Left cardiac atrium (tissue), 4 donors: ENCODE measurements around the gene WDR18. TPM values are rescaled to one million over a fixed set of nuclear protein-coding genes. Genes with fewer than 3 reads are reported as not detected.
"Not testable (repeated sequence)": the region's sequence is repeated elsewhere in the genome, so short reads cannot be mapped to it uniquely, and the experiment has no call there.

Source experiments
- ATAC-seq, 2 donors: fragments of 200-7000 bp; cut with Tn5 transposase; one replicate each; pipeline ENCODE4 v1.9.1; 2020; ENCODE audit warnings: mild to moderate bottlenecking in 2 of 2, moderate library complexity in 2 of 2
- DNase-seq: peaks from one replicate; pipeline ENCODE4 v3.0.0-alpha.2; 2020
- intact Hi-C, 2 donors: fragments of 100-400 bp; cut with DNase I; formaldehyde crosslinking; loops; one replicate each; pipeline versions ENCODE4 v1.14.1 to v1.15.1; 2022 to 2023
- total RNA-seq, 2 donors: library from RNA; stranded (reverse); fragmentation: NEBNext Ultra II Directional; extraction: Animal tissue kit (Norgen Biotek cat#: 25700); gene quantifications; one replicate each; pipeline ENCODE4 v1.2.1, GENCODE V29; 2021
- donor health status: DM: no; HTN: yes; CAD: no.
- donor health status: DM: no; HTN: yes; CAD: no; lungs with severe emphysema.
- donor health status: DM: yes; HTN: yes; CAD: no.
- donor health status: Dilated cardiomyopathy.

WDR18 gene
- total RNA-seq, 2 donors from 2014 or later: 16.2 to 17.2 TPM

GRCh38 chr19:1014161-1015060, 30.3 kb downstream of the WDR18 start:
- ATAC-seq (no peak), DNase-seq (no peak)
- intact Hi-C loops: no loop called here

- intact Hi-C loops: no loop called here
- ATAC-seq (no peak), DNase-seq (no peak)
Measured at GRCh38 chr19:1015061-1015781, 31.1 kb downstream of the WDR18 start.

GRCh38 chr19:1015782-1016646, 31.9 kb downstream of the WDR18 start:
- intact Hi-C loops: no loop called here
- DNase-seq (no peak), ATAC-seq (no peak)

- no peak for DNase-seq
- ATAC-seq: no peak
- intact Hi-C loops: no loop called here
Measured at GRCh38 chr19:1016647-1017114, 32.5 kb downstream of the WDR18 start.

GRCh38 chr19:1017115-1017905, 33.2 kb downstream of the WDR18 start:
- intact Hi-C loops: no loop called here
- DNase-seq (peak; percentile 49), ATAC-seq (peak in 1 of 2 donors; percentile 0)

GRCh38 chr19:1017906-1018305, 33.8 kb downstream of the WDR18 start:
- no peak for ATAC-seq
- intact Hi-C loops: no loop called here
- DNase-seq: no peak

- DNase-seq: no peak
- ATAC-seq: no peak
- intact Hi-C loops: no loop called here
Measured at GRCh38 chr19:1018393-1018792, 34.2 kb downstream of the WDR18 start.

GRCh38 chr19:1018932-1019615, 34.9 kb downstream of the WDR18 start:
- DNase-seq: no peak

GRCh38 chr19:1019616-1019961, 35.4 kb downstream of the WDR18 start:
- intact Hi-C loops: no loop called here
- ATAC-seq (no peak), DNase-seq (no peak)

More at GRCh38 chr19:1018932-1019615, 34.9 kb downstream of the WDR18 start:
- intact Hi-C loops: no loop called here
- ATAC-seq: no peak

- no peak for ATAC-seq
- intact Hi-C loops: no loop called here
- DNase-seq: no peak
Measured at GRCh38 chr19:1019980-1020867, 36.1 kb downstream of the WDR18 start.

- DNase-seq (peak; percentile 97), ATAC-seq (peak; percentile 94)
- intact Hi-C loops: no loop called here
Measured at GRCh38 chr19:1020868-1021425, 36.8 kb downstream of the WDR18 start, which contains the start of gene TMEM259. TSS of gene TMEM259 (minus strand) at chr19:1021123. CDS start at chr19:1020996, 127 bp downstream.

GRCh38 chr19:1023883-1024188, 39.7 kb downstream of the WDR18 start:
- DNase-seq, intact Hi-C loops, ATAC-seq: not testable (repeated sequence)

GRCh38 chr19:1025080-1025479, 40.9 kb downstream of the WDR18 start:
- DNase-seq, ATAC-seq: not testable (repeated sequence)
- intact Hi-C loops: loop anchor here in 1 of 2 donors (5.0 kb wide), 1 partner anchor 77 kb away; the partner anchor contains the start of gene GPX4

GRCh38 chr19:1025960-1026782, 42.0 kb downstream of the WDR18 start, which contains the start of gene CNN2:
TSS of gene CNN2 (plus strand) at chr19:1026608. CDS start at chr19:1026662, 54 bp downstream.
- peak; percentile 84 to 85 for ATAC-seq
- intact Hi-C loops: loop anchor here in 1 of 2 donors (5.0 kb wide), 1 partner anchor 76 kb away; the partner anchor contains the start of gene GPX4

More at GRCh38 chr19:1025960-1026782, 42.0 kb downstream of the WDR18 start, which contains the start of gene CNN2:
- peak; percentile 87 for DNase-seq
